Uterus (tissue), 2 donors: ENCODE data around the gene YBX2.

Experiments
- CTCF ChIP-seq, 4 experiments: fragments of 200-600 bp in 2 of 4; fragments of 450-650 bp in 2 of 4; sonication (generic) in 2 of 4; IDR thresholded peaks; one replicate each; pipeline ENCODE4 v1.5.1; 2016 to 2019; ENCODE audit warnings: antibody characterized with exemption in 4 of 4, mild to moderate bottlenecking in 2 of 4, moderate library complexity in 1 of 4
- POLR2A ChIP-seq, 2 donors: fragments of 450-650 bp; IDR thresholded peaks; one replicate each; pipeline ENCODE4 v1.6.1; 2016; ENCODE audit warnings: antibody characterized with exemption in 2 of 2, mild to moderate bottlenecking in 1 of 2, moderate library complexity in 1 of 2

DNA sequence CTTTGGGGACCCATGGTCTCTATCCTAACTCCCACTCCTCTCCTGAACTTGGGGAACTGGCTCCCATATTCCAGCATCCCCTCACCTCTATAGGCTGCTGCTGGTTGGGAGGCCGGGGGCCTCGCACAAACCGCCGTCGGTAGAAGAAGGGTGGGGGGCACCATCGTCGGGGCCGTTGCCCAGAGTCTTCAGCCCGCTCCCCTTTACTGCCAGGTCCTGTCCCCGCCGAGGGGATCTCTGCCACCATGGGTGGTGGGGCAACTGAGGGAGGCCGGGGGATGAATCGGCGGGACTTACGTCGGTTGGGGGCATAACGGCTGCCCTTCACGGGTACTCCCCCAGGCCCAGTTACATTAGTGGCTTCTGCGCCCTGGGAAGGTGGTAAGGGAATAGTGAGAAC, 4.3 kb downstream of the YBX2 start:
- no peak for TF ChIP-seq CTCF (IDR thresholded peaks at IDR 0.05)
- TF ChIP-seq POLR2A (IDR thresholded peaks at IDR 0.05), result no peak
